ENCODE data around the gene ATP12A. TPM values are rescaled to one million over a fixed set of nuclear protein-coding genes. Genes with fewer than 3 reads are reported as not detected.

The ATP12A gene
- polyA plus RNA-seq, 3 donors, result not detected

DNA sequence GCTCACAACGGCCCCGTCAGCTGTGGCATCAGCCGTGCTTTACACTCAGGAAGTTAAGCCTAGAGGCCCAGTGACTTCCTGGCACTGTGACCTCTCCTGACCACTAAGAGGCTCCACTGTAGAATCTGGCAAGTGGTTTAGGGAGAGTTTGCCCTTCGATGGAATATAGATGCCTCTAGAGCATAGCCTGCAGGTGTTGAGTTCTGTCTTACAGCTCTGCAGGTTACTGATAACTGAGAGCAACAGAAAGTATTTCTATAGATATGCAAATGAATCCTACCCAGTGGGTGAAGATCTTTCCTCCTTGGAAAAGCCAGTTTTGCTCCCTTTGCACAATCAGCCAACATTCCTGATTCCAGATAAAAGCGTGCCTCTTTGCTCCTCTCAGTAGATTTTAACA, 35.8 kb downstream of the ATP12A start:
- Histone ChIP-seq H3K4me1 (ENCODE audit: control insufficient read depth in 1 of 2, insufficient read depth in 2 of 2, low read length in 2 of 2) (no peaks in the 10 kb centered on the region), H3K4me2 (replicated peaks; ENCODE audit: extremely low read depth, low read length, poor library complexity, severe bottlenecking) (no peak overlapping the region), H2AFZ (ENCODE audit: insufficient read depth, low read depth, low read length, poor library complexity, severe bottlenecking) (no peak overlapping the region), H3K9me3 (replicated peaks in 1 of 2; ENCODE audit: control insufficient read depth in 1 of 2, insufficient read depth in 1 of 2, low read length in 2 of 2) (no peaks in the 10 kb centered on the region), H3K9ac (ENCODE audit: insufficient read depth, low read length, poor library complexity, severe bottlenecking) (no peak overlapping the region), H3K79me2 (ENCODE audit: insufficient read depth, low read length) (no peaks in the 10 kb centered on the region), H4K20me1 (ENCODE audit: insufficient read depth, low read length) (no peaks in the 10 kb centered on the region), H3K27ac (ENCODE audit: low read depth in 1 of 2, low read length in 2 of 2) (no peak overlapping the region), H3K4me3 (replicated peaks in 1 of 3; ENCODE audit: low read depth in 2 of 3, low read length in 3 of 3) (no peak overlapping the region), H3K27me3 (ENCODE audit: control insufficient read depth in 2 of 2, insufficient read depth in 2 of 2, low read length in 2 of 2) (no peaks in the 10 kb centered on the region), H3K36me3 (replicated peaks in 1 of 2; ENCODE audit: control insufficient read depth in 1 of 2, insufficient read depth in 2 of 2, low read length in 2 of 2) (no peaks in the 10 kb centered on the region)
- no peak for DNase-seq
- Mint-ChIP-seq H3K4me3 (no peak overlapping the region), H3K27me3 (ENCODE audit: low read depth in 3 of 3) (peaks cover 2 to 8% (median 4%) of the 10 kb centered on the region in 3 donors), H3K36me3 (no peaks in the 10 kb centered on the region), H3K4me1 (peaks cover 6% of the 10 kb centered on the region), H3K9me3 (peaks cover 0 to 1% (median 0%) of the 10 kb centered on the region in 7 donors), H3K27ac (no peak overlapping the region)
- intact Hi-C loops (cut with micrococcal nuclease), result no loop called here
- TF ChIP-seq, protein P1, sequence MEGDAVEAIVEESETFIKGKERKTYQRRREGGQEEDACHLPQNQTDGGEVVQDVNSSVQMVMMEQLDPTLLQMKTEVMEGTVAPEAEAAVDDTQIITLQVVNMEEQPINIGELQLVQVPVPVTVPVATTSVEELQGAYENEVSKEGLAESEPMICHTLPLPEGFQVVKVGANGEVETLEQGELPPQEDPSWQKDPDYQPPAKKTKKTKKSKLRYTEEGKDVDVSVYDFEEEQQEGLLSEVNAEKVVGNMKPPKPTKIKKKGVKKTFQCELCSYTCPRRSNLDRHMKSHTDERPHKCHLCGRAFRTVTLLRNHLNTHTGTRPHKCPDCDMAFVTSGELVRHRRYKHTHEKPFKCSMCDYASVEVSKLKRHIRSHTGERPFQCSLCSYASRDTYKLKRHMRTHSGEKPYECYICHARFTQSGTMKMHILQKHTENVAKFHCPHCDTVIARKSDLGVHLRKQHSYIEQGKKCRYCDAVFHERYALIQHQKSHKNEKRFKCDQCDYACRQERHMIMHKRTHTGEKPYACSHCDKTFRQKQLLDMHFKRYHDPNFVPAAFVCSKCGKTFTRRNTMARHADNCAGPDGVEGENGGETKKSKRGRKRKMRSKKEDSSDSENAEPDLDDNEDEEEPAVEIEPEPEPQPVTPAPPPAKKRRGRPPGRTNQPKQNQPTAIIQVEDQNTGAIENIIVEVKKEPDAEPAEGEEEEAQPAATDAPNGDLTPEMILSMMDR (IDR thresholded peaks at IDR 0.05), result no peak
- no CpG with 5 or more reads among the region's 5 CpGs for WGBS (ENCODE audit: insufficient coverage)

GRCh38 chr13:24716446-24716845, 36.2 kb downstream of the ATP12A start:
- H3K4me3 Mint-ChIP-seq, result no peak overlapping the region
- H3K27ac Mint-ChIP-seq, result no peak overlapping the region

More at GRCh38 chr13:24716446-24716845, 36.2 kb downstream of the ATP12A start:
- H3K4me1 ChIP-seq (ENCODE audit: control insufficient read depth in 1 of 2, insufficient read depth in 2 of 2, low read length in 2 of 2), result no peaks in the 10 kb centered on the region
- intact Hi-C loops (cut with micrococcal nuclease), result no loop called here
- Mint-ChIP-seq H3K9me3 (peaks cover 0 to 1% (median 0%) of the 10 kb centered on the region in 7 donors), H3K36me3 (no peaks in the 10 kb centered on the region), H3K27me3 (ENCODE audit: low read depth in 3 of 3) (peaks cover 2 to 8% (median 4%) of the 10 kb centered on the region in 3 donors), H3K4me1 (peaks cover 6% of the 10 kb centered on the region)
- no peak overlapping the region for H3K9ac ChIP-seq (ENCODE audit: insufficient read depth, low read length, poor library complexity, severe bottlenecking)
- no peaks in the 10 kb centered on the region for H3K9me3 ChIP-seq (replicated peaks in 1 of 2; ENCODE audit: control insufficient read depth in 1 of 2, insufficient read depth in 1 of 2, low read length in 2 of 2)
- no peak for DNase-seq
- TF ChIP-seq, protein P1 (IDR thresholded peaks at IDR 0.05), result no peak
- WGBS (ENCODE audit: insufficient coverage), result no CpG with 5 or more reads among the region's 7 CpGs
- H3K4me2 ChIP-seq (replicated peaks; ENCODE audit: extremely low read depth, low read length, poor library complexity, severe bottlenecking), result no peak overlapping the region
- no peaks in the 10 kb centered on the region for H3K36me3 ChIP-seq (replicated peaks in 1 of 2; ENCODE audit: control insufficient read depth in 1 of 2, insufficient read depth in 2 of 2, low read length in 2 of 2)
- H4K20me1 ChIP-seq (ENCODE audit: insufficient read depth, low read length), result no peaks in the 10 kb centered on the region
- no peaks in the 10 kb centered on the region for H3K79me2 ChIP-seq (ENCODE audit: insufficient read depth, low read length)
- H3K27me3 ChIP-seq (ENCODE audit: control insufficient read depth in 2 of 2, insufficient read depth in 2 of 2, low read length in 2 of 2), result no peaks in the 10 kb centered on the region
- H3K4me3 ChIP-seq (replicated peaks in 1 of 3; ENCODE audit: low read depth in 2 of 3, low read length in 3 of 3), result no peak overlapping the region
- H3K27ac ChIP-seq (ENCODE audit: low read depth in 1 of 2, low read length in 2 of 2), result no peak overlapping the region
- H2AFZ ChIP-seq (ENCODE audit: insufficient read depth, low read depth, low read length, poor library complexity, severe bottlenecking), result no peak overlapping the region

All from CD14-positive monocyte (primary cell).